Natural killer cell (primary cell): ENCODE results near the gene TPRA1. TPM values are rescaled to one million over a fixed set of nuclear protein-coding genes. Genes with fewer than 3 reads are reported as not detected.

ENCODE experiments used
- ATAC-seq, 3 donors: fragments of 150-1000 bp in 2 of 3; fragments of 200-7000 bp in 1 of 3; cut with Tn5 transposase; 1 replicate in 1 of 3; 2 replicates in 2 of 3; pipeline ENCODE4 v1.10.0; 2021; ENCODE audit warnings: mild to moderate bottlenecking in 2 of 3, moderate library complexity in 2 of 3
- DNase-seq, 2 donors: peaks; one replicate each; pipeline versions ENCODE4 v3.0.0 to v3.0.0-alpha.2; 2013 to 2021; ENCODE audit warnings: mixed read lengths in 1 of 2
- H3K27ac ChIP-seq: one replicate; pipeline ENCODE4 v1.5.1; 2013; ENCODE audit warnings: mild to moderate bottlenecking, low read length
- H3K27me3 ChIP-seq: one replicate; pipeline ENCODE4 v1.6.1; 2013; ENCODE audit warnings: low read length; ENCODE audit not compliant: control insufficient read depth, insufficient read depth
- H3K36me3 ChIP-seq: one replicate; pipeline ENCODE4 v1.6.1; 2013; ENCODE audit warnings: low read length; ENCODE audit not compliant: control insufficient read depth, insufficient read depth
- H3K4me1 ChIP-seq: one replicate; pipeline ENCODE4 v1.6.1; 2013; ENCODE audit warnings: low read length; ENCODE audit not compliant: control insufficient read depth, insufficient read depth
- H3K4me3 ChIP-seq: one replicate; pipeline ENCODE4 v1.5.1; 2013; ENCODE audit warnings: low read length
- H3K9me3 ChIP-seq: one replicate; pipeline ENCODE4 v1.6.1; 2013; ENCODE audit warnings: low read length; ENCODE audit not compliant: control insufficient read depth, insufficient read depth
- H3K27ac Mint-ChIP-seq, 2 donors: one replicate each; pipeline ENCODE4 v1.8.0; 2022; ENCODE audit warnings: mild to moderate bottlenecking in 2 of 2, mixed read lengths in 2 of 2, moderate library complexity in 1 of 2
- H3K27me3 Mint-ChIP-seq, 2 donors: one replicate each; pipeline ENCODE4 v1.8.0; 2022; ENCODE audit warnings: low read depth in 2 of 2, mixed read lengths in 2 of 2
- H3K36me3 Mint-ChIP-seq: one replicate; pipeline ENCODE4 v1.8.0; 2022; ENCODE audit warnings: mixed read lengths
- H3K4me1 Mint-ChIP-seq, 2 donors: one replicate each; pipeline ENCODE4 v1.8.0; 2022; ENCODE audit warnings: mixed read lengths in 2 of 2
- H3K4me3 Mint-ChIP-seq: one replicate; pipeline ENCODE4 v1.8.0; 2022; ENCODE audit warnings: mild to moderate bottlenecking, moderate library complexity, mixed read lengths
- H3K9me3 Mint-ChIP-seq, 2 donors: one replicate each; pipeline ENCODE4 v1.8.0; 2022; ENCODE audit warnings: mixed read lengths in 2 of 2
- CTCF ChIP-seq: fragments of 200-600 bp; IDR thresholded peaks from one replicate; pipeline ENCODE4 v1.8.0; 2022; ENCODE audit warnings: antibody characterized with exemption
- WGBS: methylation state at CpG from one replicate; pipeline ENCODE4 v1.1.7; 2013; ENCODE audit warnings: missing lambda C conversion rate; ENCODE audit not compliant: insufficient coverage; 5-methylcytosine and 5-hydroxymethylcytosine counted together
- intact Hi-C: fragments of 100-400 bp; cut with micrococcal nuclease; formaldehyde crosslinking; loops from one replicate; pipeline ENCODE4 v1.14.2; 2022
- total RNA-seq, 4 donors: library from RNA; stranded (reverse); fragments of 120-200 nt in 1 of 4; gene quantifications; one replicate each; pipeline versions ENCODE4 v1.2.3 to v1.2.4, GENCODE V29; 2013 to 2022

TPRA1 gene
- total RNA-seq, 3 donors from 2014 or later (not counting 1 experiment from before 2014, with no cell fraction given): 15.4 to 22.7 (median 22.1) TPM

- Mint-ChIP-seq H3K9me3 (no peaks in the 10 kb centered on the region), H3K27me3 (peaks cover 20 to 27% of the 10 kb centered on the region in 2 donors), H3K4me1 (peaks cover 36 to 49% of the 10 kb centered on the region in 2 donors), H3K36me3 (no peaks in the 10 kb centered on the region), H3K27ac (no peak overlapping the region), H3K4me3 (no peak overlapping the region)
- Histone ChIP-seq H3K9me3 (no peaks in the 10 kb centered on the region), H3K4me3 (no peak overlapping the region), H3K4me1 (peaks cover 19% of the 10 kb centered on the region), H3K27me3 (peaks cover 2% of the 10 kb centered on the region), H3K27ac (no peak overlapping the region), H3K36me3 (no peaks in the 10 kb centered on the region)
- intact Hi-C loops: no loop called here
- WGBS: 86% methylated on average over 5 of the region's 8 CpGs
- no peak for ATAC-seq
- no peak for DNase-seq
- no peak for TF ChIP-seq CTCF
Measured at GRCh38 chr3:127632035-127632820, 41.7 kb upstream of the TPRA1 start.

- ATAC-seq (no peak), DNase-seq (no peak)
- 94% methylated on average over 11 of the region's 12 CpGs for WGBS
- no peak for TF ChIP-seq CTCF
- Mint-ChIP-seq H3K27ac (no peak overlapping the region), H3K36me3 (no peaks in the 10 kb centered on the region), H3K9me3 (no peaks in the 10 kb centered on the region), H3K4me3 (peak overlapping the region; percentile 29), H3K4me1 (peaks cover 45 to 57% of the 10 kb centered on the region in 2 donors), H3K27me3 (peaks cover 20 to 26% of the 10 kb centered on the region in 2 donors)
- Histone ChIP-seq H3K9me3 (no peaks in the 10 kb centered on the region), H3K4me1 (peaks cover 28% of the 10 kb centered on the region), H3K27ac (no peak overlapping the region), H3K36me3 (no peaks in the 10 kb centered on the region), H3K4me3 (no peak overlapping the region), H3K27me3 (peaks cover 2% of the 10 kb centered on the region)
- intact Hi-C loops: no loop called here
Measured at GRCh38 chr3:127630811-127631714, 40.5 kb upstream of the TPRA1 start.

- DNase-seq (peak; percentile 52 to 72), ATAC-seq (peak; percentile 58 to 62 (median 60))
- Mint-ChIP-seq H3K27me3 (peaks cover 17 to 24% of the 10 kb centered on the region in 2 donors), H3K27ac (peak overlapping the region; percentile 70 to 87), H3K4me1 (peaks cover 49 to 61% of the 10 kb centered on the region in 2 donors), H3K9me3 (no peaks in the 10 kb centered on the region), H3K4me3 (peak overlapping the region; percentile 90), H3K36me3 (no peaks in the 10 kb centered on the region)
- intact Hi-C loops: no loop called here
- Histone ChIP-seq H3K36me3 (no peaks in the 10 kb centered on the region), H3K27ac (no peak overlapping the region), H3K27me3 (peaks cover 2% of the 10 kb centered on the region), H3K9me3 (no peaks in the 10 kb centered on the region), H3K4me3 (peak overlapping the region; percentile 36), H3K4me1 (peaks cover 29% of the 10 kb centered on the region)
- TF ChIP-seq CTCF: no peak
- 8% methylated on average over 65 of the region's 65 CpGs for WGBS
Measured at GRCh38 chr3:127629467-127630403, 39.2 kb upstream of the TPRA1 start.
